Right lobe of liver (tissue), 4 donors: ENCODE data around the gene OR52W1.

Experiments used
- POLR2A ChIP-seq: fragments of 450-650 bp; IDR thresholded peaks from one replicate; pipeline ENCODE4 v1.6.1; 2017; ENCODE audit warnings: antibody characterized with exemption, mild to moderate bottlenecking
- TF ChIP-seq, protein P1 (sequence below), 4 donors: fragments of 200-600 bp in 3 of 4; fragments of 450-650 bp in 1 of 4; IDR thresholded peaks; one replicate each; pipeline versions ENCODE4 v1.5.1 to v1.8.0; 2016 to 2022; ENCODE audit warnings: antibody characterized with exemption in 4 of 4, mild to moderate bottlenecking in 2 of 4
- donor health status: DM: no; HTN: no; CAD: no.
- donor health status: DM: no; HTN: no; CAD: no.
- donor health status: DM: no; HTN: yes; CAD: no.

DNA sequence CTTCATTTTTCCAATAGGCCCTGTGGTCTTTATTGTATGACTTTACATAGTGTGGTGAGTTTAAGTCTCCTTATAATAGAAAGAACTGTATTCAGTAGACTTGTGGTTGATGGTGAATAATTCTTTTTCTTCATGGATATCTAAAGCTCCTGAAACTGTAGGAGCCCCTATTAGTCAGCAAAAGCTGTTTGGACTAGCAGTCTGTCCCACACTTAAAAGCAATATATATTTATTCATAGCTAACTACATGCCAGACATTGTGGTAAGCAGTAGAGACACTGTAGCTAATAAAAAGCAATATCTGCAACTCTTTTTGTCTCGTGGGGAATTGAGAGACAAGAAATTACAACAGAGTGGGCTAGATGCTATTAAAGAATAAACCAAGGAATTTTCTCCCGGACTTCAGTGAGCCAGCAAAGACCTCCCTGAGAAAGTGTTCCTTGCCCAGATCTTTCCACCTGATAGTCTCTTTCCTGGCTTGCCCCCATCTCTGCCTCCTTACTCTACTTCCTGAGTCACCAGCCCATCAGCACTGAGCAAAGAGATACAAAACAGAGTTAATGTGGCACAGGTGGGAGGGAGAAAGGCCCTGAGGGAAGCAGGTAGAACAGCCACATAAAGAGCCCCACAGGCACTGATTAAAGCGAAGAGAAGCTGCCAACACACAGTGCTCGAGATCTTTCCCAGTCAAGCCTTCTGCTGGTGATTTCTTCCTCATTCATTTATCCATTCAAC lies 1.4 kb upstream of the OR52W1 start:
- TF ChIP-seq, protein P1, sequence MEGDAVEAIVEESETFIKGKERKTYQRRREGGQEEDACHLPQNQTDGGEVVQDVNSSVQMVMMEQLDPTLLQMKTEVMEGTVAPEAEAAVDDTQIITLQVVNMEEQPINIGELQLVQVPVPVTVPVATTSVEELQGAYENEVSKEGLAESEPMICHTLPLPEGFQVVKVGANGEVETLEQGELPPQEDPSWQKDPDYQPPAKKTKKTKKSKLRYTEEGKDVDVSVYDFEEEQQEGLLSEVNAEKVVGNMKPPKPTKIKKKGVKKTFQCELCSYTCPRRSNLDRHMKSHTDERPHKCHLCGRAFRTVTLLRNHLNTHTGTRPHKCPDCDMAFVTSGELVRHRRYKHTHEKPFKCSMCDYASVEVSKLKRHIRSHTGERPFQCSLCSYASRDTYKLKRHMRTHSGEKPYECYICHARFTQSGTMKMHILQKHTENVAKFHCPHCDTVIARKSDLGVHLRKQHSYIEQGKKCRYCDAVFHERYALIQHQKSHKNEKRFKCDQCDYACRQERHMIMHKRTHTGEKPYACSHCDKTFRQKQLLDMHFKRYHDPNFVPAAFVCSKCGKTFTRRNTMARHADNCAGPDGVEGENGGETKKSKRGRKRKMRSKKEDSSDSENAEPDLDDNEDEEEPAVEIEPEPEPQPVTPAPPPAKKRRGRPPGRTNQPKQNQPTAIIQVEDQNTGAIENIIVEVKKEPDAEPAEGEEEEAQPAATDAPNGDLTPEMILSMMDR (IDR thresholded peaks at IDR 0.05): no peak
- no peak for TF ChIP-seq POLR2A
